ENCODE data around the gene PARPBP.
"Not testable (repeated sequence)": the region's sequence is repeated elsewhere in the genome, so short reads cannot be mapped to it uniquely, and the experiment has no call there.

The PARPBP gene

DNA sequence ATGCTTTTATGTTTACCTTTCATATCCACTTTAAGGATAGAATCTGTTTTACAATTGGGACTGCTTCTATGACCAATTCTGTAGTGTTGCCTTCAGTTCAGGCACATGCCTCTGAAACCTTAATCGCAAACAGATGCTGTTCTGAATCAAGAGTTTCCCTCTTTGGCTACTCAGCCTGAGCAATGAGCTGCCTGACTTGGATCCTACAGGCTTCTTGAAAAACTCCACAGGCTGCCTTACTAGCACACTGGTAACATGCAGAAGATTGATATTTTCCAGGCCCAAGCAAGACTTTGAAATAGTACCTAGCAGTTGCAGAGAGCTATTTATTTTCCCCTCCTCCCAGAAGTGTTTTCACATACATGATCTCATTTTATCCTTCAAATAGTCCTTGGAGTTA lies 112.5 kb downstream of the PARPBP start:
- no peaks in the 10 kb centered on the region for H3K27me3 ChIP-seq (ENCODE audit: control insufficient read depth in 1 of 2, insufficient read depth in 2 of 2, low read length in 2 of 2)
- no peak overlapping the region for H3K4me3 ChIP-seq (ENCODE audit: low read depth in 1 of 2, low read length in 2 of 2)
- H3K4me1 ChIP-seq (ENCODE audit: control insufficient read depth in 1 of 2, insufficient read depth in 2 of 2, low read length in 2 of 2), result no peaks in the 10 kb centered on the region
- no peaks in the 10 kb centered on the region for H3K9me3 ChIP-seq (ENCODE audit: control insufficient read depth in 1 of 2, low read length in 2 of 2)
- H3K36me3 ChIP-seq (ENCODE audit: control insufficient read depth in 1 of 2, insufficient read depth in 2 of 2, low read length in 2 of 2), result no peaks in the 10 kb centered on the region
- H3K27ac ChIP-seq (ENCODE audit: low read depth, low read length), result no peak overlapping the region
- H3K9ac ChIP-seq (ENCODE audit: low read depth in 1 of 2, low read length in 2 of 2), result no peak overlapping the region

GRCh38 chr12:102234599-102234998 lies 114.6 kb downstream of the PARPBP start:
- no peaks in the 10 kb centered on the region for H3K4me1 ChIP-seq (ENCODE audit: control insufficient read depth in 1 of 2, insufficient read depth in 2 of 2, low read length in 2 of 2)
- H3K4me3 ChIP-seq (ENCODE audit: low read depth in 1 of 2, low read length in 2 of 2), result no peak overlapping the region
- H3K9me3 ChIP-seq (ENCODE audit: control insufficient read depth in 1 of 2, low read length in 2 of 2), result no peaks in the 10 kb centered on the region
- no peak overlapping the region for H3K9ac ChIP-seq (ENCODE audit: low read depth in 1 of 2, low read length in 2 of 2)
- no peaks in the 10 kb centered on the region for H3K27me3 ChIP-seq (ENCODE audit: control insufficient read depth in 1 of 2, insufficient read depth in 2 of 2, low read length in 2 of 2)
- no peak overlapping the region for H3K27ac ChIP-seq (ENCODE audit: low read depth, low read length)
- no peaks in the 10 kb centered on the region for H3K36me3 ChIP-seq (ENCODE audit: control insufficient read depth in 1 of 2, insufficient read depth in 2 of 2, low read length in 2 of 2)

DNA sequence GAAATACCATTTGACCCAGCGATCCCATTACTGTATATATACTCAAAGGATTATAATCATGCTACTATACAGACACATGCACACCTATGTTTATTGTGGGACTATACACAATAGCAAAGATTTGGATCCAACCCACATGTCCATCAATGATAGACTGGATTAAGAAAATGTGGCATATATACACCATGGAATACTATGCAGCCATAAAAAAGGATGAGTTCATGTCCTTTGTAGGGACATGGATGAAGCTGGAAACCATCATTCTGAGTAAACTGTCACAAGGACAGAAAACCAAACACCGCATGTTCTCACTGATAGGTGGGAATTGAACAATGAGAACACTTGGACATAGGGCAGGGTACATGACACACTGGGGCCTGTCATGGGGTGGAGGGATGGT lies 120.9 kb downstream of the PARPBP start:
- not testable (repeated sequence) for H3K9me3 ChIP-seq (ENCODE audit: control insufficient read depth in 1 of 2, low read length in 2 of 2); H3K4me3 ChIP-seq (ENCODE audit: low read depth in 1 of 2, low read length in 2 of 2); H3K4me1 ChIP-seq (ENCODE audit: control insufficient read depth in 1 of 2, insufficient read depth in 2 of 2, low read length in 2 of 2); H3K27me3 ChIP-seq (ENCODE audit: control insufficient read depth in 1 of 2, insufficient read depth in 2 of 2, low read length in 2 of 2); H3K9ac ChIP-seq (ENCODE audit: low read depth in 1 of 2, low read length in 2 of 2); H3K27ac ChIP-seq (ENCODE audit: low read depth, low read length); H3K36me3 ChIP-seq (ENCODE audit: control insufficient read depth in 1 of 2, insufficient read depth in 2 of 2, low read length in 2 of 2)

All from duodenal mucosa (tissue), 2 donors.